SK-N-SH treated with all-trans-retinoic acid at 6 μM for 48 hours (cell line): ENCODE data around the gene GALNT15.

Experiments used
- ATAC-seq: fragments of 200-7000 bp; cut with Tn5 transposase; 3 replicates; pipeline ENCODE4 v1.9.1; 2020; ENCODE audit warnings: mild to moderate bottlenecking, moderate library complexity
- CREB5 ChIP-seq: fragments of 250-450 bp; sonication (Bioruptor Pico); IDR thresholded peaks from 2 replicates; pipeline ENCODE4 v1.5.1; 2020; ENCODE audit warnings: low read depth, mild to moderate bottlenecking, moderate library complexity
- CSDC2 ChIP-seq: fragments of 250-450 bp; sonication (Bioruptor Pico); IDR thresholded peaks from 2 replicates; pipeline ENCODE4 v1.5.0; 2020; ENCODE audit warnings: mild to moderate bottlenecking, moderate library complexity
- GLIS3 ChIP-seq: fragments of 250-450 bp; sonication (Bioruptor Pico); IDR thresholded peaks from 2 replicates; pipeline ENCODE4 v1.5.0; 2020; ENCODE audit warnings: mild to moderate bottlenecking, moderate library complexity
- ISL1 ChIP-seq: fragments of 250-450 bp; sonication (Bioruptor Pico); IDR thresholded peaks from 2 replicates; pipeline ENCODE4 v2.1.2; 2022; ENCODE audit warnings: mild to moderate bottlenecking, moderate library complexity
- OSR1 ChIP-seq: fragments of 250-450 bp; sonication (Bioruptor Pico); IDR thresholded peaks from 2 replicates; pipeline ENCODE4 v1.8.0; 2022; ENCODE audit warnings: moderate library complexity, mild to moderate bottlenecking, inconsistent platforms
- PATZ1 ChIP-seq: fragments of 250-450 bp; sonication (Bioruptor Pico); IDR thresholded peaks from 2 replicates; pipeline ENCODE4 v1.8.0; 2020; ENCODE audit warnings: mild to moderate bottlenecking, moderate library complexity, borderline replicate concordance
- PPARA ChIP-seq: fragments of 250-450 bp; sonication (Bioruptor Pico); IDR thresholded peaks from 2 replicates; pipeline ENCODE4 v1.5.0; 2020; ENCODE audit warnings: mild to moderate bottlenecking, borderline replicate concordance
- RARB ChIP-seq: fragments of 250-450 bp; sonication (Bioruptor Pico); IDR thresholded peaks from 2 replicates; pipeline ENCODE4 v1.8.0; 2021; ENCODE audit warnings: mild to moderate bottlenecking, moderate library complexity
- SNAI2 ChIP-seq: fragments of 250-450 bp; sonication (Bioruptor Pico); IDR thresholded peaks from 2 replicates; pipeline ENCODE4 v1.5.0; 2020; ENCODE audit warnings: mild to moderate bottlenecking, moderate library complexity
- TCF4 ChIP-seq: fragments of 250-450 bp; sonication (Bioruptor Pico); IDR thresholded peaks from 2 replicates; pipeline ENCODE4 v1.8.0; 2021; ENCODE audit warnings: mild to moderate bottlenecking, moderate library complexity, borderline replicate concordance
- TOX ChIP-seq: fragments of 250-450 bp; sonication (Bioruptor Pico); IDR thresholded peaks from 2 replicates; pipeline ENCODE4 v1.8.0; 2021; ENCODE audit warnings: mild to moderate bottlenecking, moderate library complexity, borderline replicate concordance
- ZC3H10 ChIP-seq: fragments of 250-450 bp; sonication (Bioruptor Pico); IDR thresholded peaks from 2 replicates; pipeline ENCODE4 v1.5.1; 2021; ENCODE audit warnings: mild to moderate bottlenecking, moderate library complexity
- ZFP3 ChIP-seq: fragments of 250-450 bp; sonication (Bioruptor Pico); IDR thresholded peaks from 2 replicates; pipeline ENCODE4 v1.5.0; 2020; ENCODE audit warnings: mild to moderate bottlenecking, moderate library complexity
- ZFP30 ChIP-seq: fragments of 450-650 bp; formaldehyde crosslinking; IDR thresholded peaks from 2 replicates; pipeline ENCODE4 v1.5.0; 2022; ENCODE audit warnings: mild to moderate bottlenecking, moderate library complexity
- ZNF70 ChIP-seq: fragments of 450-650 bp; formaldehyde crosslinking; IDR thresholded peaks from 2 replicates; pipeline ENCODE4 v1.5.0; 2020; ENCODE audit warnings: mild to moderate bottlenecking, moderate library complexity
- ZNF8 ChIP-seq: fragments of 450-650 bp; formaldehyde crosslinking; IDR thresholded peaks from 2 replicates; pipeline ENCODE4 v1.5.0; 2020; ENCODE audit warnings: mild to moderate bottlenecking, moderate library complexity
- TF ChIP-seq, protein P1 (sequence below): fragments of 250-450 bp; sonication (Bioruptor Pico); IDR thresholded peaks from 2 replicates; pipeline ENCODE4 v1.8.0; 2021; ENCODE audit warnings: low read depth, mild to moderate bottlenecking, moderate library complexity, borderline replicate concordance

The GALNT15 gene

GRCh38 chr3:16198427-16198826, 23.9 kb downstream of the GALNT15 start:
- no peak for TF ChIP-seq OSR1 (CRISPR knock-in tag)
- no peak for TF ChIP-seq ISL1 (CRISPR knock-in tag)
- no peak for TF ChIP-seq ZNF8 (CRISPR knock-in tag)
- TF ChIP-seq PATZ1 (CRISPR knock-in tag): no peak
- TF ChIP-seq SNAI2: no peak
- ATAC-seq: no peak

- TF ChIP-seq ZNF70 (CRISPR knock-in tag) (no peak), ISL1 (CRISPR knock-in tag) (no peak), CREB5 (CRISPR knock-in tag) (no peak), ZC3H10 (CRISPR knock-in tag) (no peak)
- ATAC-seq: no peak
Measured at GRCh38 chr3:16199769-16200168, 25.3 kb downstream of the GALNT15 start.

GRCh38 chr3:16200411-16200810, 25.9 kb downstream of the GALNT15 start:
- no peak for ATAC-seq
- TF ChIP-seq, protein P1, sequence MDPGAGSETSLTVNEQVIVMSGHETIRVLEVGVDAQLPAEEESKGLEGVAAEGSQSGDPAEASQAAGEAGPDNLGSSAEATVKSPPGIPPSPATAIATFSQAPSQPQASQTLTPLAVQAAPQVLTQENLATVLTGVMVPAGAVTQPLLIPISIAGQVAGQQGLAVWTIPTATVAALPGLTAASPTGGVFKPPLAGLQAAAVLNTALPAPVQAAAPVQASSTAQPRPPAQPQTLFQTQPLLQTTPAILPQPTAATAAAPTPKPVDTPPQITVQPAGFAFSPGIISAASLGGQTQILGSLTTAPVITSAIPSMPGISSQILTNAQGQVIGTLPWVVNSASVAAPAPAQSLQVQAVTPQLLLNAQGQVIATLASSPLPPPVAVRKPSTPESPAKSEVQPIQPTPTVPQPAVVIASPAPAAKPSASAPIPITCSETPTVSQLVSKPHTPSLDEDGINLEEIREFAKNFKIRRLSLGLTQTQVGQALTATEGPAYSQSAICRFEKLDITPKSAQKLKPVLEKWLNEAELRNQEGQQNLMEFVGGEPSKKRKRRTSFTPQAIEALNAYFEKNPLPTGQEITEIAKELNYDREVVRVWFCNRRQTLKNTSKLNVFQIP (CRISPR knock-in tag): no peak

DNA sequence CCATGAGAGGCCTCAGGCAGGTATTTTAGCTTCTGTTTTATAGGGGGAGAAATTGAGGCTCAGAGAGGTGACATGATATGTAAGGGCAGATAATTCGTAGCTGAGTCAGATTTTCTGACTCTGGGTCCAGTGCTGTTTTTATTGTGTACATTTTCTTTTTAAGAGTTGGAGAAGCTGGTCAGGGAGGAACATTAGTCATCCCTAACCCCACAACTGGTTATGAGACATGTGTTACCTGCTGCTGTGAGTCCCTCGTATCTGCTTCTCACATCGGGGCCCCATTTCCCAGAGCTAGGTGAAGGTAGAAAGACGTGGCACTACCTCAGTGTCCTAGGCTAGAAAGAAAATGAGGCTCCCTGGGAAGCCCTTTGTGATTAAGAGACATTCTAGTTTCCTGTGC, 28.6 kb downstream of the GALNT15 start:
- no peak for ATAC-seq
- TF ChIP-seq PATZ1 (CRISPR knock-in tag): no peak
- TF ChIP-seq GLIS3 (CRISPR knock-in tag): no peak
- TF ChIP-seq ZFP3: no peak
- no peak for TF ChIP-seq ZFP30
- no peak for TF ChIP-seq RARB (CRISPR knock-in tag)
- TF ChIP-seq SNAI2: no peak
- no peak for TF ChIP-seq TCF4
- no peak for TF ChIP-seq ZC3H10 (CRISPR knock-in tag)
- TF ChIP-seq, protein P1 (CRISPR knock-in tag): no peak
- TF ChIP-seq TOX: no peak

GRCh38 chr3:16203671-16204629, 29.5 kb downstream of the GALNT15 start:
- TF ChIP-seq ISL1 (CRISPR knock-in tag): no peak
- TF ChIP-seq CSDC2: no peak
- TF ChIP-seq PPARA (CRISPR knock-in tag): no peak
- no peak for TF ChIP-seq RARB (CRISPR knock-in tag)
- no peak for TF ChIP-seq ZNF8 (CRISPR knock-in tag)
- TF ChIP-seq, protein P1 (CRISPR knock-in tag): no peak

More at GRCh38 chr3:16203671-16204629, 29.5 kb downstream of the GALNT15 start:
- ATAC-seq: no peak
